ENCODE measurements around the gene ARHGAP42.
"Not testable (repeated sequence)": the region's sequence is repeated elsewhere in the genome, so short reads cannot be mapped to it uniquely, and the experiment has no call there.

Gene ARHGAP42

DNA sequence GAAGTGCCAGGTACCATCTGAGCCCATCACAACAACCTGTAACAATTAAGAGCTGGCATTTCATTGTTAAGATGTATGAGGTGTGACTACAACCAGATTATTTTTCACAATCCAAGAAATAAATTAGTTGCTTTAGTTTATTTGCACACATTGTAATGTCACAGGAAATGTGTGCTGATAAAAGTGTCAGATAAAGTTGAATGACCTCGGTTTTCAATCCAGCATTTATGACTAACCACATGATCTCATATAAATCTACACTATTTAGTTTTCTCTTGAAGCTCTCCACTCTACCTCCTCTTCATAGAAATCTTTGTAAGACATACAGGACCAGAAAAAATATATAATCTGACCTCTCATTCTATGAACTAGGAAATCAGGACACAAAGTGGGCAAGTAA, 276.3 kb downstream of the ARHGAP42 start:
- no peak for DNase-seq

GRCh38 chr11:100964435-100964834, 277.3 kb downstream of the ARHGAP42 start:
- DNase-seq = no peak

DNA sequence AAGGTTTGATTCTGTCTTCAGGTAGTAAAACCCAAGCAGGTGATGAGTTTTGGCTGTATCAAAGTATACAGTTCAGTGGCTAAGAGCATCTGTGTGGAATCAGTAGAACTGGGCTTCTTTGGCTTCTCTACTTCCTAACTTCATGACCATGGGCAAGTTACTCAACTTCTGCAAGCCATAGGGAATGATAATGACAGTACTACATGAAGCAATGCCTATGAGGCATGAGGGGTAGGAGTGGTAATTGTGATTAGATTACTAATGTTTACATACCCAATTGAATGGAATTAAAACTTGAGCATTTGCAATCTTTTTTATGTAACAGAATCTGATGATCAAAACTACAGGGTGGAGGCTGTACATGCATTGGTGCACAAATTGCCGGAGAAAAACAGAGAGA, 278.3 kb downstream of the ARHGAP42 start:
- DNase-seq = no peak

DNA sequence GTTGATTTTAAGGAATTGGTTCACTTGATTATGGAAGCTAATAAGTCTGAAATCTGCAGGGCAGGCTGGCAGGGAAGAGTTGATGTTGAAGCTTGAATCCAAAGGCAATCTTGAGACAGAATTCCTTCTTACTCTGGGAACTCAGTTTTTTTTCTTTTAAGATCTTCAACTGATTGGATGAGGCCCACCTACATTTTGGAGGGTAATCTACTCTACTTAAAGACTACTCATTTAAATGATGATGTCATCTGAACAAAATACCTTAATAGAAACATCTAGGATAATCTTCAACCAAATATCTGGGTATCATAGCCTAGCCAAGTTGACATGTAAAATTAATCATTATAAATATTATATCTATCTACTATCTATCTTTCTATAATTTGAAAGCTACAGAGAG, 279.3 kb downstream of the ARHGAP42 start:
- DNase-seq = no peak

GRCh38 chr11:100969008-100969407, 281.9 kb downstream of the ARHGAP42 start:
- DNase-seq = no peak

DNA sequence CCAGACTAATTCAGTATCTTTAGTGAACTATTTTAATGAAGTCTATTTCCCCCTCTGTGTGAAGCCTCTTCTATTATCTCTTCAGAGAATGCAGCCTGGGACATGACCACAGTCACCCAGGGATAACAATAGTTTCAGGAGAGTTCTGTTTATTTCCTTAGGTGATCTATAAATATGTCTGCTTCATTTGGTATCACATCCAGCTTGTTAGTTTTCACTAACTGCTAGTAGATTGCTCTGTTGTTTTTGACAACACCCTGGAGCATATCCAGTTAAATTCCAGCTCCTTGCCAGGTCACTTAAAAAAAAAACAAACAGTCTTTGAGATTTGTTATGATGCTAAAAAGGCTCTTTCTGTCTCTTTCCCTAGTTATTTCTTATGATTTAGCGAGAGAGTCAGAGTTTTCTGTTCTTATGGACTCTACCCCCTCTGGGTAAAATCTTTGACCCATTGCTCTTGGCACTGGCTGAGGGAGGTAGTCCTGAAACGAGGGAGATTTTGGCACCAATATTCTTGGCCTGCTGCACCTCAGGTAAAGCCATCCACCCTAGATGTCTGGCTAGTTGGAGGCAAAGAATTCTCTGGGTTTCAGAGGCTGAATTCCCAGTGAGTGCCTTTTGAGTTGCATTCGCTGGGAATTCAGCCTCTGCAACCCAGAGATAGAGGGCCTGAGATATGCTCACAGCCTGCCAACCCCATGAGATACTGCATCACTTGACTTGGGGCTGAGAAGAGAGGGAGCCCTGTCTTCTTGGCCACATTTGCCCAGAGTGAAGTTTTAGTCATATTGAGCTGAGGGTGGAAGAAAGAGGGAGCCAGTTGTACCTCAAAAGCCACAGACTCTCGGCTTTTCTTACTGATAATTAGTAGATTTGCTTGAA, 283.4 kb downstream of the ARHGAP42 start:
- no peak for DNase-seq

GRCh38 chr11:100972046-100972445, 285.0 kb downstream of the ARHGAP42 start:
- DNase-seq = no peak

DNA sequence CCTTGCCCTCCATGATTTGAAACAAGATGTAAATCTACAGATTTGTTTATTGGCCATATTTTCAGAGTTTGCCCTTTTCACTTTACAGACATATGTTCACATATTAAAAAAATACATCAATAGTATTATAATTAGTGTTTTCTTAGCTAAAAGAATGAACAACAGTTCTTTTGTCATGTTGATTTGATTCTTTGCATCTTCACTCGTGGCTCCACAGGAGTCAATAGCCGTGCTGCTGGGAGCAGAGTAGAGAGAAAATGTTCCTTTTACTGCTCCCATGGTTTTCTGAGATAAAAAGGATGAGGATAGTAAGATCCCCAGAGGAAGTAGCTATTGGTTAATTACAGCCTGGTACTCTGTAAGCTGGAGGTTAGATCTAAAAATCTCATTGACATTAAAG, 291.4 kb downstream of the ARHGAP42 start:
- DNase-seq = no peak

GRCh38 chr11:100978939-100979338, 291.9 kb downstream of the ARHGAP42 start:
- no peak for DNase-seq

- no peak for DNase-seq
These were observed 293.1 kb downstream of the ARHGAP42 start for GRCh38 chr11:100980156-100980555.

DNA sequence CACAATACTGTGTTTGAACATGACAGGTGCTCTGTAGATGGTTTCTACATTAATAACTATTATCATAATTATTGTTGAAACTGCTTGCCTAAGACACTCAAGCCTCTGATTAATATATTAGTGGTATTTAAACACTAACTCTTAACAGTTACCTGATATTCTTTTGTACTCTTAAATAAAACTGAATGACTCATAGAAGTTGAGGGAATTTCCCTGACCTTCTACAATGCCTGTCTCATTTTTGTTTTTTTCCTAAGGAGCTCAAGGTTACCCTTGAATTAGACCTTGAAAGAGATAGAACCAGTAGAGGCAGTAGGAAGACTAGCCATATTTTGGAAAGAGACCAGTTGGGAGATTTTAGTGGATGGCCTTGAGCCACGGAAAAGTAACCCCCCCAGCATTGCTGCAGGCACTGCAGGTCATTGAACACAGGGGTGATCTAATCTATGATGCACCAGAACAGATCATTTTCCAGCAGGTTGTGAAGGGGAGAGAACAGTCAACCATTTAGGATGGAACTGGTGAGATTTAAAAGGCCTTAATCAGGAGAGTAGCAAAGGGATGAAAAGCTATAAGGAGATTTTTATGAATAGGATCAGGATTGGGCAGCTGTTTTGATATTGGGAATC, 294.2 kb downstream of the ARHGAP42 start:
- DNase-seq = no peak

GRCh38 chr11:100984668-100985067, 297.6 kb downstream of the ARHGAP42 start:
- DNase-seq = no peak

- no peak for DNase-seq
These were observed 303.8 kb downstream of the ARHGAP42 start for GRCh38 chr11:100990931-100991330.

GRCh38 chr11:100991541-100991940, 304.5 kb downstream of the ARHGAP42 start:
- no peak for DNase-seq

- DNase-seq = no peak
These were observed 307.9 kb downstream of the ARHGAP42 start for GRCh38 chr11:100994966-100995365.

- DNase-seq = no peak
These were observed 312.7 kb downstream of the ARHGAP42 start for GRCh38 chr11:100999756-101000155.

DNA sequence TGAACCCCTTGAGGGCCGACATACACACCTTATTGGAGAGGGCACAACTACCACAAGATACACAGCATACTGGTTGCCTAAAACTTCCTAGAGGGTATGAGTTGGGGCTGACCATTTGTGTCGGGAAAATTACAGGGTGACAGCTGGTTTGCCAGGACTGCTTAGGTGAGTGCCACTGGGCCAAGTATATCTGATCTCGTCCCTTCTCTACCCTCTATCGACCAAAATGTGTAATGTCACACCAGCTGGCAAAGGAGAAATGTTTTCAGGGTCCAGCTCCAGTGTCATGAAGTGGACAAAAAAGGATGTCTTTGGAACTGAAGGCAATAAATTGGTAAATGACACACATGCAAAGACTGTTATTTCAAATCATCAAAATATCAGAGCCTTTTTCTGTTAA, 316.4 kb downstream of the ARHGAP42 start:
- no peak for DNase-seq

GRCh38 chr11:101008961-101009689, 322.0 kb downstream of the ARHGAP42 start:
- no peak for DNase-seq

DNA sequence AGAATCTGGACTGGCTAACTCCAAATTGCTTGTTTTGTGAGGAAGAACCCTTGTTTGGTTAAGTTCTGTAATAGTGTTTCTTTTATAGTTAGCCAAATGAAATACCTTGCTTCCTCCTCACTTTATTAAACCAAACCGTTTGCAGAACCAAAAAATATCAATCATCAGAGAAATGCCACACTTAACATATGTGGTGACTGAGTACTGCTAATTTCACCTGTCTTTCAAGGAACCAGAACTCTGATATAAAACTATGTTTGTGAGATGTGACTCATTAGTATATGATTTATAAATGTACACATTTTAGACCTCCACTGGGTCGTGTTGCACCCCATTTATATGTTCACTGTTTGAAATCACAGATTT, 322.6 kb downstream of the ARHGAP42 start:
- no peak for DNase-seq

GRCh38 chr11:101010899-101011298, 323.8 kb downstream of the ARHGAP42 start:
- DNase-seq = no peak

DNA sequence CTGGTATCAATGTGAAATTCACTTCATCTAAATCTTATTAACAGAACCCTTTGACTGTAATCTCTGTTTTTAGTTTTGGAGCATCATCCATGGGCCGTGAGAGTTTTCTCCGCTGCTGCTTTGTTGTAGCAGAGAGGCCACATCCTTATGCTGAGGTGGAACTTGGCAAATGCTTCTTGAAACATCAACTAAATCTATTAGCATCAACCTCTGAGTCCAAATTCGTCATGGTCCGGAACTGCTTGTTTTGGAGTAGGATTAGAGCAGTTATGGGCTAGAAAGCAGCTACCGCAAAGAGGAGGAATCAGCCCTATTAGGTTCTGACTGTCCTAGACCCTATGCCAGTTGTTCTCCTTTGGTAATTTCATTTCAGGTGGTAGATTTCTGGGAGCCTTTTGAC, 324.8 kb downstream of the ARHGAP42 start:
- no peak for DNase-seq

GRCh38 chr11:101013702-101014101, 326.6 kb downstream of the ARHGAP42 start:
- DNase-seq = not testable (repeated sequence)
